Vagina (tissue), 2 donors: ENCODE data around the gene KANSL3. TPM values are rescaled to one million over a fixed set of nuclear protein-coding genes. Genes with fewer than 3 reads are reported as not detected.

Source experiments
- DNase-seq, 2 donors: peaks; one replicate each; pipeline ENCODE4 v3.0.0-alpha.2; 2017; ENCODE audit errors: extremely low spot score in 2 of 2
- H3K27ac ChIP-seq: fragments of 200-600 bp; sonication (generic); one replicate; pipeline ENCODE4 v1.5.1; 2019
- H3K27me3 ChIP-seq: fragments of 200-600 bp; sonication (generic); one replicate; pipeline ENCODE4 v1.5.1; 2019
- H3K36me3 ChIP-seq, 2 donors: fragments of 200-600 bp; sonication (generic); one replicate each; pipeline ENCODE4 v1.5.1; 2017 to 2019
- H3K4me1 ChIP-seq: fragments of 200-600 bp; sonication (generic); one replicate; pipeline ENCODE4 v1.5.1; 2019
- H3K4me3 ChIP-seq, 2 donors: fragments of 200-600 bp; sonication (generic); 1 replicate in 1 of 2; 2 replicates in 1 of 2; pipeline ENCODE4 v1.5.1; 2016 to 2019
- H3K9me3 ChIP-seq: fragments of 200-600 bp; sonication (generic); one replicate; pipeline ENCODE4 v1.5.1; 2019
- CTCF ChIP-seq, 3 experiments: fragments of 450-650 bp in 2 of 3; fragments of 200-600 bp in 1 of 3; sonication (generic) in 1 of 3; IDR thresholded peaks; one replicate each; pipeline ENCODE4 v1.5.1; 2017 to 2019; ENCODE audit warnings: antibody characterized with exemption in 3 of 3, mild to moderate bottlenecking in 2 of 3, moderate library complexity in 2 of 3
- POLR2A ChIP-seq, 2 donors: fragments of 450-650 bp; IDR thresholded peaks; one replicate each; pipeline ENCODE4 v1.6.1; 2017; ENCODE audit warnings: antibody characterized with exemption in 2 of 2, mild to moderate bottlenecking in 2 of 2, moderate library complexity in 2 of 2
- POLR2AphosphoS5 ChIP-seq, 2 donors: sonication (generic); formaldehyde crosslinking; IDR thresholded peaks; one replicate each; pipeline ENCODE4 v1.9.0; 2017; ENCODE audit warnings: antibody characterized with exemption in 2 of 2, mild to moderate bottlenecking in 2 of 2, low read depth in 1 of 2; ENCODE audit not compliant: insufficient read depth in 1 of 2
- intact Hi-C: fragments of 100-400 bp; cut with DNase I; formaldehyde crosslinking; loops from one replicate; pipeline ENCODE4 v1.15.1; 2023
- total RNA-seq: library from RNA; depleted of rRNA; stranded (reverse); fragments of >200 nt; gene quantifications from one replicate; pipeline ENCODE4 v1.2.3, GENCODE V29; 2016

KANSL3 gene
- total RNA-seq, 1 donor from 2014 or later = 41.7 TPM

- Histone ChIP-seq H3K9me3 (no peaks in the 10 kb centered on the region), H3K4me1 (peaks cover 21% of the 10 kb centered on the region), H3K27ac (no peak overlapping the region), H3K4me3 (no peak overlapping the region), H3K36me3 (peaks cover 4 to 38% of the 10 kb centered on the region in 2 donors), H3K27me3 (no peaks in the 10 kb centered on the region)
- TF ChIP-seq POLR2AphosphoS5 (IDR thresholded peaks at IDR 0.05; ENCODE audit: insufficient read depth in 1 of 2, low read depth in 1 of 2) (peak in 1 of 2 donors; percentile 4), POLR2A (IDR thresholded peaks at IDR 0.05) (no peak)
- intact Hi-C loops = no loop called here
- no peak for DNase-seq
Measured at GRCh38 chr2:96548558-96549465, 89.3 kb downstream of the KANSL3 start.

- no peak overlapping the region for H3K4me3 ChIP-seq
- no peak overlapping the region for H3K27ac ChIP-seq
- intact Hi-C loops = no loop called here
- TF ChIP-seq POLR2A (IDR thresholded peaks at IDR 0.05) (no peak), POLR2AphosphoS5 (IDR thresholded peaks at IDR 0.05; ENCODE audit: insufficient read depth in 1 of 2, low read depth in 1 of 2) (no peak), CTCF (IDR thresholded peaks at IDR 0.05) (no peak)
- H3K4me1 ChIP-seq = peaks cover 20% of the 10 kb centered on the region
- H3K27me3 ChIP-seq = no peaks in the 10 kb centered on the region
- peaks cover 4 to 38% of the 10 kb centered on the region in 2 donors for H3K36me3 ChIP-seq
- no peaks in the 10 kb centered on the region for H3K9me3 ChIP-seq
- DNase-seq = no peak
Measured at GRCh38 chr2:96547731-96548171, 90.4 kb downstream of the KANSL3 start.

GRCh38 chr2:96547203-96547641 lies 90.9 kb downstream of the KANSL3 start:
- Histone ChIP-seq H3K36me3 (peaks cover 4 to 38% of the 10 kb centered on the region in 2 donors), H3K9me3 (no peaks in the 10 kb centered on the region), H3K27me3 (no peaks in the 10 kb centered on the region), H3K4me1 (peaks cover 24% of the 10 kb centered on the region), H3K4me3 (no peak overlapping the region), H3K27ac (no peak overlapping the region)
- TF ChIP-seq CTCF (IDR thresholded peaks at IDR 0.05) (no peak), POLR2A (IDR thresholded peaks at IDR 0.05) (no peak), POLR2AphosphoS5 (IDR thresholded peaks at IDR 0.05; ENCODE audit: insufficient read depth in 1 of 2, low read depth in 1 of 2) (no peak)
- intact Hi-C loops = no loop called here
- DNase-seq = no peak

GRCh38 chr2:96546797-96547196 lies 91.3 kb downstream of the KANSL3 start:
- intact Hi-C loops = no loop called here
- TF ChIP-seq CTCF (IDR thresholded peaks at IDR 0.05) = no peak
- TF ChIP-seq POLR2A (IDR thresholded peaks at IDR 0.05) = no peak
- TF ChIP-seq POLR2AphosphoS5 (IDR thresholded peaks at IDR 0.05; ENCODE audit: insufficient read depth in 1 of 2, low read depth in 1 of 2) = no peak
- Histone ChIP-seq H3K36me3 (peaks cover 4 to 34% of the 10 kb centered on the region in 2 donors), H3K4me1 (peaks cover 28% of the 10 kb centered on the region), H3K27me3 (no peaks in the 10 kb centered on the region), H3K27ac (no peak overlapping the region), H3K9me3 (no peaks in the 10 kb centered on the region), H3K4me3 (no peak overlapping the region)
- DNase-seq = no peak

- Histone ChIP-seq H3K27me3 (no peaks in the 10 kb centered on the region), H3K9me3 (no peaks in the 10 kb centered on the region), H3K4me3 (no peak overlapping the region), H3K4me1 (peaks cover 33% of the 10 kb centered on the region), H3K27ac (no peak overlapping the region), H3K36me3 (peaks cover 4 to 29% of the 10 kb centered on the region in 2 donors)
- intact Hi-C loops = no loop called here
- DNase-seq = no peak
- TF ChIP-seq POLR2A (IDR thresholded peaks at IDR 0.05) (no peak), CTCF (IDR thresholded peaks at IDR 0.05) (no peak), POLR2AphosphoS5 (IDR thresholded peaks at IDR 0.05; ENCODE audit: insufficient read depth in 1 of 2, low read depth in 1 of 2) (no peak)
Measured at GRCh38 chr2:96546321-96546720, 91.8 kb downstream of the KANSL3 start.

Other genes with a start within 250 kb of the KANSL3 start
- gene NEURL3, start 133.0 kb downstream of the KANSL3 start, total RNA-seq = 2.5 TPM
- 34.1 TPM for gene ARID5A, start 101.6 kb downstream of the KANSL3 start, total RNA-seq
- 0.74 TPM for gene FER1L5, start 4.5 kb upstream of the KANSL3 start, total RNA-seq
- 13.0 TPM for gene LMAN2L, start 101.8 kb upstream of the KANSL3 start, total RNA-seq
- gene CNNM4, start 122.6 kb upstream of the KANSL3 start, total RNA-seq = 8.3 TPM
- gene CNNM3, start 178.0 kb upstream of the KANSL3 start, total RNA-seq = 16.5 TPM
- 0.98 TPM for gene ANKRD23, start 205.7 kb upstream of the KANSL3 start, total RNA-seq
- gene ANKRD39, start 219.7 kb upstream of the KANSL3 start, total RNA-seq = 20.4 TPM
- 60.6 TPM for gene SEMA4C, start 231.8 kb upstream of the KANSL3 start, total RNA-seq